ENCODE results near the gene SLC9C1. TPM values are rescaled to one million over a fixed set of nuclear protein-coding genes. Genes with fewer than 3 reads are reported as not detected.

SLC9C1 gene
- total RNA-seq, 1 donor from 2014 or later: 0.25 TPM

GRCh38 chr3:112131111-112131510 is 162.9 kb downstream of the SLC9C1 start:
- no peak for DNase-seq (ENCODE audit: low read depth)

DNA sequence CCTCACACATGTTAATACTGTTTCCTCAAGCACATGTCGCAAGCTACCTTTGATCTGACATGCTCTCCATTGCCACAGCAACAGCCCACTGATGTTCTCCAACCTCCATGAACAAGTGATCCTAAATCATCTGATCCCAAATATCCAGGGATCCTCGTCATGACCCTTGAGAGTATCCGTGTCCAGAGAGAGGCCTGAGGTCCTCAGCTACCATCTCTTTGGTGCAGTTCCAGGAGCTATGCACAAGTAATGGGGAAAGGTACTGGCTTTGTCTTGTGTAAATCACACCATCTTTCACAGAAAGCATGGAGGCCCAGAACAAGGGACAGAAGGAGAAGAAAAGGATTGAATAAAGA is 163.4 kb downstream of the SLC9C1 start:
- no peak for DNase-seq (ENCODE audit: low read depth)

DNA sequence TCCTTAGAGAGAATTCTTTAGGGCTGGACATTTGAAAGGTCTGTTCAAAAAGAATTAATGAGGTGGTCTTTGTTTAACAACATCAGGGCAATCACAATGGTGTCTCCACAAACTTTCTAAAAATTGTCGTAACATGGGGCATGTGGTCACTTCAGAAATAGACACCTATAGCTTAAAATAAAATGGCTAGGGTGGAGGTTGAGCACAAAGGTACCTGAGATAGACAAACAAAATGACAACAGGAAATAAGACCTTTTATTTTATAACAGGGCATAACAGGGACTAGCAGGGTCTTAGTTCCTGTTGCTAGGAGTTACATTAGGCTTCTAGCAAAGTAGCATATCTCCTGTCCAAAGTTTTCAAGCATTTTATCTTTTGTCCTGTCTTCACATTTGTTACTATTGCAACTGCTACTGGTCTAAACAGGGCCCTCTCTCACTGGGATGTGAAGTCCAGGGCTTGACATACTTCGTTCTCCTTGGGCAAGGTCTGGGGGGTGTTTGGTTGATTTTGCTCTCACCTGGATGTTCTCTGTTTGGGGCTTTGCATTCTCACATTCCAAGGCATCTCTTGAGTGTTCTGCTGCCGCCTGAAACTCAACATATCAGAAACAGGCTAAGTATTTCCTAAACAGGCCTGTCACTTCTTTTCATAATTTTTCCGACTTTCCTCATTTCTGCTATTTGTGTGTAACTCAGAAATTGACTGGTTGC is 163.9 kb downstream of the SLC9C1 start:
- DNase-seq (ENCODE audit: low read depth): no peak

- no peak for DNase-seq (ENCODE audit: low read depth)
Measured at GRCh38 chr3:112128843-112129727, 164.9 kb downstream of the SLC9C1 start.

DNA sequence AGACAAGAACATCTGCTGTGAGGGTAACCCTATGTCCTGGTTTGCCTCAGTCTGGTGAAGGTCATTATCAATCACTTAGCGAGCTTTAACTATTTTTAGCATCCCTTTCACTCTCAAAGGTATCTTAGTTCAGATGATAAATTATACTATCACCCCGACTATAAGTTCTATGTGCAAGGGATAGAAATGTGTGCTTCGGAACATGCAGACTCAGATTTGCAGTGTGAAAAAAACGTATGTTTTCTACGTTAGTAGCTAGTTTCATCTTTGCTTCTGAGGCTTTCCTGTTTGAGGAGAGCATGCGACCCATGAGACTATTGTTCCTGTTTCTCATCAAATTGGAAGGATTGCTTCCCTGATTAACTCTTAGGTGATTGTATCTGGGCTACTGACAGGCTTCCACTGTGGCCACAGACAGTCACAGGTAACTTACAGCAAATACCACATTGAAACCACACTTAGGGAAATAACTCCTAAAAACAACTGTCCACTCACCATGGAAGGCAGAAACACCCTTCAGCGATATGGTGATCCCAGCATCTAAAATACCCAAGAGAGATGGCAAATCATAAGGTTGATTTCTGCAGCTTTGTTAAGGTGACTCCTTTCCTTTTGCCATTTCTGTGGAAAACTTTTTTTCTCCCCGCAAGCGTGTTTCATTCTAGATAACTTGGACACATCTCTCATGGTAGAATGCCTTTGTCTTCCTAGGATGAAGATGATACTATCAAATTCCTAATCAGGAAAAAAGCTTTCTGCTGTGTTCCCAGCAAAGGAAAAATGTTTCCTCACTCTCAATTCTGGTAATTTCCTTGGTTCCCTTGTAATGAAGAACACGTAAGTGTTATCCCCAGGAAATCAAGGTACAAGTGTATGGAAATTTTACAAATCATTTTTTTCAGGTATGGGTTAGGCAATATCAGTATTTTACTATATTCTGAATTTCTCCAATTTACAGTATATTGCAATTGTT is 166.2 kb downstream of the SLC9C1 start:
- no peak for DNase-seq (ENCODE audit: low read depth)

DNA sequence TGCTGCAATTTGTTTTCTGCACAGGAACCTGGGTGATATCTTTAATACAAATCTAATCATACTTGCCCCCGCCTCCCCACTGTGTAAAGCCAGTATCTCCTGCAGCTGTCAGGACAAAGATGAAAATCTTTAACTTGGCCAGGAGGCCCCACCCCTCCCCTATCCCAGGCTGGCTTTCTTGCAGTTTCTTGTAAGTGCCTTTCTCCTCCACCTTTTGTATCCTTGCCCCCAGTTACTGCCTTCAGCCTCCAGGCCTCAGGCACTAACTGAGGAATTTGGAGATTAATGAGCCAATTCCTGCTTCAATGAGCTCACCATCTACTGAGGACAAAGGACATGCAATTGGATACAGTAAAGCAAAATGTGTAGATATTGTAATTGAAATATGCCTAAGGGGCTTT is 167.5 kb downstream of the SLC9C1 start:
- DNase-seq (ENCODE audit: low read depth): peak; percentile 79

DNA sequence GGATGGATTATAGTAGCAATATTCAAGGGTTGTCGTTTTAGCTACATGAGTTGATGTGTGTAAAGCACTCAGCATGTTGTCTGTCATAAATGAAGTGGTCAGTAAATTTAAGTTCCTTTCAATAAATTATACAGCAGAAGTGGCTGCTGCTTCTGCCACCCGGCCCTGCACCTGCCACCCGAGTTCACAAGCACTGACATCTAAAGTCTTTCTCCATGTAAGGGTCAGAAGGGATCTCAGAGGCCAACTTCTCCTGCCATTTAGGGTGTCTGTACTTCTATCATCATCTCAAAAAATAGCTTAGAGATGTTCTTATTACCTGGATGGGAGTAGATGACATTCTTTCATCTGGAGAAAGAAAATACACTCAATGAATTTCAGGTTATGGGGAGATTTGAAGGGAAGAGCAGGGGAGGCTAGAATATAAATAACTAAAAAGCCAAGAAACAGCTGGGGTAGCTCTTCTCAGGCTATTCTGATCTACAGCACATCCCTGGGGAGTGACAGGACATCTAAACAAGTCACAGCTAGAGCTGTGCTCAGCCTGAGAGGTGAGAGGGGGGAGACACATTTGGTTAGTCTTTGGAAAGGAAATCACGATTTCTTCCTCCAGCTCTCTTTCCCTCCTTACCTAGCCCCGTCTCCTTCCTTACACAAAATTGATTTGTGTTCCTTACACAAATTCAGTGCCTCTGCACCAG is 169.0 kb downstream of the SLC9C1 start:
- DNase-seq (ENCODE audit: low read depth): no peak

DNA sequence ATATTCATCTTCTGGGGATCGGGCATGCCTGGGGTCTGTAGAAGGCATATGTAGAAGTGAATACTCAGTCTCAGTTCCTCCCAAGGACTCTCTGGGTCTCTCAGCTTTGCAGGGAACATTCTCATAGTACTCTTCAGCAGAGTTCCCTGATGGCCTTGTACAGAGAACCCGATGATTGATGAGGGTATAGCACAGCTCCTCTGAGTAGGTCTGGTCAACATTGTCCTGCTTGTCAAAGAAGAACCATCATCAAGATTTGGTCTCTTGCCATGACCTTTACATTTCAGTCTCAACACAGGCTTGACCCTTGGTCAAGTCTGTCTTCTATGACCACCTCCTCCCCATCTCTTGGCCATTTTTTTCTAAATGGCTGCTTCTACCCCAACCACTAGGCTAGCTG is 170.5 kb downstream of the SLC9C1 start:
- no peak for DNase-seq (ENCODE audit: low read depth)

GRCh38 chr3:112122870-112123269 is 171.1 kb downstream of the SLC9C1 start:
- DNase-seq (ENCODE audit: low read depth): no peak

- no peak for DNase-seq (ENCODE audit: low read depth)
Measured at GRCh38 chr3:112121577-112122547, 172.2 kb downstream of the SLC9C1 start.

DNA sequence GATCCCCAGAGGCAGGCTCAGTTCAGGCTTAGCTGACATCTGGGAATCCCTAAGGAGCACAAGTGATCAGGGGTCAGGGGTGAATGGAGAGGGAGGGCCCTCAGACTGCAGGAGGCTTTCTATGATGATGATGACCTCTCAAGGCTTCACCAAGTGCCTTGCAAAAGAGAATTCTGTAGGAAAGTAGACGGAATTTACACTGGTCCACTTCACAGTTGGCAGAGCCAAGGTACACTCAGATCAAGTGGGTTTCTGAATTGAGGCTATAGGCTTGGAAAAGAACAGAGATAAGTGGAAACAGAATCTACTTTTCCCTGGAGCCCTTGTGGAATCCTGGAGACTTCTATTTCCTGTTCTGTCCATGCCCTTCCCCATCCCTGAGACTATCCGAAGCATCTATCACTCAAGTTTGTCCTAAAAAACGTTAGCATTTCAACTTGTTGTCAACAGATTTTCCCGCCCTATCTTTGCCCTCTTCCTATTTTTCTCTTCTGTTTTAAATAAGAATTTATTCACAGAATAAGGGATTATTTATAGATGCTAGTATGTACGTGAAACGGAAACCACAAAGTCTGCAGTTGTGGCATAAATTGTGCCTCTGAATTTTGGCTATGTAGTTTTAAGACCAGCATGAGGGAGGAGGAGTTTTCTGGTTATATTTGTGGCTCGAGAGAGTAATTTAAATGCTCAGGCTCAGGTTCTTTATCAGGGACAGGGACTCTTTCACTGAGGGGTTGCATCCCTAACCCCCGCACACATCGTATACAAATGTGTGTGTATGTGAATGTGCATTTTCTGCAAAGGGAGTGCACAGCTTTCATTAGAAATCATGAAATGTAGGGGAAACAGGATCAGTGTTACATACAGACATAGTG is 173.8 kb downstream of the SLC9C1 start:
- DNase-seq (ENCODE audit: low read depth): no peak

DNA sequence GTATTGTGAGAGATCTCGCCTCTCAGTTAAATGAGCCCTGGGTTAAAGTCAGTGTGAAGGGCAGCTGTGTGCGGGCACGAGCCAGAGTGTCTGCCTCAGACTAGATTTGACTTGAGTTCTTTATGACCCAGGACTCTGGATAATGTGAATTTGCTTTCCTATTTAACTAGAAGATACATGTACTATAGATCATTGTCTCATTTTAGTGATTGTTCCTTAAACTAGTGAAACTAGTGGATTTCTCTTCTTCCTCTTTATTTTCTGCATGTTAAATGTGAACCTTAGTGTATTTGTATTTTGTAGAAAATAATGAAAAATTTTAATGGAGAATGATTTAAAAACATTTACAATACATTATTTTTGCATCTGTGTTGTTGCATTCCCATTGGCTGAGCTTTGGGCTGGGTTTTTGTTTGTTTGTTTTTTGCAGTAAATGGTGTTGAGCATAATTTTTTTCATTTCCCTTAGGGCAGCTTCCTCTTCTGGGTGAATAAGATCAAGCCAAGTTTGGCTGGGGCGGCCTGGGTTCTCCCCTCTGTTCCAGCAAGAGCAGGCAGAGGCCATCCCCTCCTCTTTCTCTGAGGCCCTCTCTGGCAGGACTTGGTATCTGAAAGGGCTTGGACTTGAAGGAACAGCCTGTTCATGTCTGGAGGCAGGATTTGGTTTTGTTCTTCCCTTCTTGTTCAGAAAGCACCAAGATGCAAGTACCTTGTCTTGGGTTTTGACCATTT is 176.0 kb downstream of the SLC9C1 start:
- DNase-seq (ENCODE audit: low read depth): no peak

- DNase-seq (ENCODE audit: low read depth): no peak
Measured at GRCh38 chr3:112117415-112117814, 176.6 kb downstream of the SLC9C1 start.

DNA sequence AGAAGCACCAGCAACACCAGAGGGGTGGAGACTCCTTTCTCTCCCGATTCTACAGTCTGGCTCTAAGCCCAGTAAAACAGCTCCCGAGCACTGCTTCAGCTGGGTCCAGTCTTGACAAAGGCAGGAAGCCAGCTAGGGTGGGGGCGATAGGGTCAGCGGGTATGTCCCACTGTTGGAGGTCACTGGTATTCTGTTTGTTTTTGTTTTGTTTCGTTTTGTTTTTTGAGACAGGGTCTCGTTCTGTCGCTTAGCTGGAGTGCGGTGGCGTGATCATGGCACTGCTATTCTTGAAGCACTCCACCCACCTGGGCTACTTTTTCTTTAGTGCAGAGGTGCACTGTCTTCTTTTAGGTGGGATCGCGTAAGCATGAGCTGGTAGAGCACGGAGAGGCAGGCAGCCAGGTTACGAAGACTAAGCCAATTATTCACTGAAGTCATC is 177.2 kb downstream of the SLC9C1 start:
- DNase-seq (ENCODE audit: low read depth): no peak

DNA sequence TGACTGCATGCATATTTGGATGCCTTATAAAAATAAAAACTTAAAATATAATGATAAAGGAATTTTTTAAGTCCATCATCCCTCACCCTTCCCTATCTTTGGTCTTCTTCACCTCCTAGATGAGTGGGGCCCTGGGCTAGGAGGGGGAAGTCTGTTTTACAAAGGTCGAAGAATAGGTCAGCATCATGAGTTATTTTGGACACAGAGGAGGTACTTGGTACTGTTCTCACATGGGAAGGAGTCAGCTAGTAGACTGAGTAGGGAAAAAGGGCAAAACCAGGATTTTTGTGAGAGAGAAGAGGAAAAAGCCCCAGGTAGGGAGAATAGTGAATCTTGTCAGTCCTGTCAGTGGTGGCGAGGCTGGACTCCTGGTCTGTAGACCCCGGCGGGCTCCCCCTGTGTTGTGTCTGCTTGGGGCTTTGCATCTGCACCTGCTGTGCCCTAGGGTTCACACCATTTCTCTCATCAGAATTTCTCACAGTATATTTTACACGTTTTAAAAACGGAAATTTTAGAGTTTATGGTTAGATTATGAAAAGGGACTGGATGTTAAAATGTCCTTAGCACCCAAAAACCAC is 178.1 kb downstream of the SLC9C1 start:
- no peak for DNase-seq (ENCODE audit: low read depth)

DNA sequence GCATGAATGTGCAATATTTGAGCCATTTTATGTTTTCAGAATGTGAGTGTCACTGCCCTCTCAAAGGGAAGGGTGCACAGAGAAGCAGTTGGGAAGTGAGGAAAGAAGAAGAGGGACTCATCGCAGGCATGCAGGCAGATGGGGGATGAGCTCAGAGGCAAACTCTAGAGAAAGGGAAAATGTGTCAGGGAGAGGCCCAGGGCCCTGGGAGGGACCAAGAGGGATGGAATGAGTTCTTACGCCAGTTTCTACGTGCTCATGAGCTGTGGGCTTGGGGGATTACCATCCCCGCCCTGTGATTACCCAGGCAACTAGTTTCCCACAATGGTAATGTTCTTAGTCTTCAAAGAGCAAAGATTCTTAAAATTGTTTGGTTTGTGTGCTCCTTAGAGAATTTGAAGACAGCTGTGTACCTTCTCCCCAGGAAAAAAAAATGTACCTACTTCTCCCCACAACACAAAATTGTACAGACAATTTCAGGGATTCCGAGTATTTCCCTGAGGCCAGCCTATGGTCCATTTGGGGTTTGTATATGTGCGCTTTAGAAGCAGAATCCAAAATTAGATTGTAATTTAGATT is 178.8 kb downstream of the SLC9C1 start:
- no peak for DNase-seq (ENCODE audit: low read depth)

- no peak for DNase-seq (ENCODE audit: low read depth)
Measured at GRCh38 chr3:112114576-112115160, 179.3 kb downstream of the SLC9C1 start.

Measured in renal cortical epithelial cell (primary cell).